GM20431 (cell line): Measurements from ENCODE around the gene BLM.
"Not testable (repeated sequence)": the region's sequence is repeated elsewhere in the genome, so short reads cannot be mapped to it uniquely, and the experiment has no call there.

Experiments
- in situ Hi-C: fragments of 300-500 bp; cut with MseI, MboI; formaldehyde crosslinking; loops from one replicate; pipeline ENCODE4 v1.15.0; 2020; ENCODE audit warnings: low sequenced_read_pairs; ENCODE audit not compliant: unreplicated experiment

The BLM gene

DNA sequence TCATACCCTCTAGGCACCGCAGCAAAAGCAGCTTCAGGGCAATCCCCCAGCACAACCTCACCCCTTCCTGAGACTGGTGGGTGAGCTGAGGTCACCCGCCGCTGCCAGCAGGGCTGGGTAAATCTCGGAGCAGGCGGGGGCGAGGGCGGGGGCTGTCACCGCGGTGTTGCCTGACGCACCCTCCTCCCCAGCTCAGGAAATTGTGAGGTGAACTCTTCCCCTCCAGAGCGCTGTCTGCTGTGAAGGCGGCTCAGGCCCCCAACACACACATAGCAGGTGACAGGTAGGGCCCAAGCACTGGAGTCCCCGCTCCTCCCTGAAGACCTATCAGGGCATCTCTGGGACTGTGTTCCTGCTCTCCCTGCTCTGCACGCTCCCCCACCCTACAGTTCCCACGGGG is 121.0 kb downstream of the BLM start:
- in situ Hi-C loops = no loop called here

DNA sequence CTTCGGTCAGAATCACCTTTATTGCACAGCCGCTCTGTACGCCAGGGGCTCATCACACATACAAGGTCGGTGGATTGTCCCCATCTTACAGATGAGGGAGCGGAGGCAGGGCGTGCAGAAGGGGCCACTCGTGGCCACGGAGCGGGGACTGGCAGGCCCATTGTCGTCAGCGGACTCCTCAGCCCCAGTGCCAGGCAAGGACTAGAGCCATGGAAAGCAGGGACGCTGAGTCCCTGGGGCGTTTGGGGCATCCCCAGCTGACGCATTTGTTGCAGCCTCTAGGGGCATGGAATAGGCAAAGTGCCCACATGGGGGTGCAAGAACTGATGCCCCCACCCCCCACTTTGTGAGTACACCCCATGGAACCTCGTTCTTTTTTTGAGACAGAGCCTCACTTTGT is 121.4 kb downstream of the BLM start:
- in situ Hi-C loops = no loop called here

DNA sequence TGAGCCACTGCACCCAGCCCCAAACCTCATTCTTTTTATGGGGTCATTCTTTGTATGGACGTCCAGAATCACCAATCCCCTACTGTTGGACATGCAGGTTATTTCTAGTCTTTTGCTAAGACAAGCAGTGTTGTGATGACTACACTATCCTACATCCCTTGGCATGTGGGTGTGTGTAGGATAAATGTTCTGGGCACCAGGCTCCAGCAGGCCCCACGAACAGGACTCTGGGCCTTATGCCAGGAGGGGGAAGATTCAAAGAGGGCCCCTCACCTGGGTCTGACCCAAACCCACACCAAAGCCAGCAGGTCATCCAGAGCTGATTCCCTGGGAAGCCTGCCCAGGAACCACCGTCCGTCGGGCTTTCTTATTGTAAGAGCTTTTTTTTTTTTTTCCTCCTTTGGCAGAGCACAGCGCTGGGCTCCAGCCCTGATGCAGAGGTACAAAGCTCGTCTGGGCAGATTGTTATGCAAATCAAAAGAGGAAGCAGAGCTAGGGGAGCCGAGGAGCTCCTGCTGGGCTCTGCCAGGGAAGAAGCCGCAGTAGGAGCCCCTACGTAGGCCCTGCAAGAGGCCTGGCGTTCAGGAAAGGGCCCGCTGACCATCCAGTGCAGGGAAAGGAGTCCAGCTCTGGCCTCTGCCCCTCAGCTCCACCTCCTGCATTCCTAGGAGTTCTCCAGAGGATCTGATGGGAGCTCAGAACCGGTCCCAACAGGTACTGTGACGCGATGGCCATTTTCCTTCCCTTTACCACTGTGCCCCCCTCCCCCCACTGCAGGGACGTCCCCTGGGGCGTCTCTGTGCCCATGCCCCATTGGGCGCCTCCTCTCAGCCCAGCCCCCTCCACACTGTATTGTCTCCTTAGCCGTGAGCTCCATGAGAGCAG is 122.3 kb downstream of the BLM start:
- in situ Hi-C loops = no loop called here

DNA sequence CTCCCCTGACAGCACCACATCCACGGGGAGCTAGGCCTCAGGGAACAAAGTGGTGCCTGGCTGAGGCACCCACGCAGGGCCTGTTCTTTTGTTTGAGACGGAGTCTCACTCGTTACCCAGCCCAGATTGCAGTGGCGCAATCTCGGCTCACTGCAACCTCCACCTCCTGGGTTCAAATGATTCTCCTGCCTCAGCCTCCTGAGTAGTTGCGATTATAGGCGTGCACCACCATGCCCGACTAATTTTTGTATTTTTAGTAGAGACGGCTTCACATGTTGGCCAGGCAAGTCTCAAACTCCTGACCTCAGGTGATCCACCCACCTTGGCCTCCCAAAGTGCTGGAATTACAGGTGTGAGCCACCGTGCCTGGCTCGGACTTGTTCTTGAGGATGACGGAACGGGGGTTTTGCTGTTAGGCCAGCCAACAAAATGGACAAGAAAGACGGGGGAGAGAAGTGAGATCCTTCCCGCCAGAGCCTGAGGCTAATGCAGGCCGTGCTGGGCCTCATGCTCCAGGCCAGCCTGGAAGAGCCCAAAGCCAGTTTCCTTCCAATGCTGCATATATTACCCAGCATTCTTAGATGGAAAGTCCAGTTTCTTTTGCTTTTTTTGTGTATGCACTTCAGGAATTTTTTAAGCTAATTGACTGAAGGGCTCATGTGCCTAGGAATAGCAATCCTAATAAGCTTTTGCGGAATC is 123.2 kb downstream of the BLM start:
- in situ Hi-C loops = no loop called here

DNA sequence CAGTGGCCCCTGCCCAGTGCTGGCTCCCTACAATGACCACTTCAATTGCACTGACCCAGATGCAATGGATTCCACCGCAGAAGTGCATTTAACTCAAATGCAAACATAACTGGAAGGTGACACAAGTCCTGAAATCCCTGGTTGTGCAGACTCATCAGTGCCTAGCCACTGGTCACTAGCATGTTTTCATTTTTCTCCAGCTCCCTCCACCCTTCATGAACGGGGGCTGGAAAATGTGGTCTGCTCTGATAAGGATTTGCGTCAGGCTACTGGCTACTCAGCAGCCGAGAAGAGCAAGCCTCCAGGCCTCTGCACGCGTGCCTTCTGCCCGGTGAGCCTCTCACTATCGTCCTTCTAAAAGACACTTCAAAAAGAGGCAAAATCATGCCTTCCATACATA is 123.8 kb downstream of the BLM start:
- in situ Hi-C loops = no loop called here

DNA sequence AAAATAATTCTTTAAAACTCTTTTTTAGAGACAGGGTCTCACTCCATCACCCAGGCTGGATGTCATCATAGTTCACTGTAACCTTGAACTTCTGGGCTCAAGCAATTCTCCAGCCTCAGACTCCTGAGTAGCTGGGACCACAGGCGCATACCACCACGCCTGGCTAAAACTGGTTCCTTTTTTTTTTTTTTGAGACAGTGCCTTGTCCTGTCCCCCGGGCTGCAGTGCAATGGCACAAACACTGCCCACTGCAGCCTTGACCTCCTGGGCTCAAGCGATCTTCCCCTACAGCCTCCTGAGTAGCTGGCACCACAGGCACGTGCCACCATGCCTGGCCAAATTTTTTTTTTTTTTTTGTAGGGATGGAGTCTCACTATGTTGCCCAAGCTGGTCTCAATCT is 127.5 kb downstream of the BLM start:
- in situ Hi-C loops = no loop called here

DNA sequence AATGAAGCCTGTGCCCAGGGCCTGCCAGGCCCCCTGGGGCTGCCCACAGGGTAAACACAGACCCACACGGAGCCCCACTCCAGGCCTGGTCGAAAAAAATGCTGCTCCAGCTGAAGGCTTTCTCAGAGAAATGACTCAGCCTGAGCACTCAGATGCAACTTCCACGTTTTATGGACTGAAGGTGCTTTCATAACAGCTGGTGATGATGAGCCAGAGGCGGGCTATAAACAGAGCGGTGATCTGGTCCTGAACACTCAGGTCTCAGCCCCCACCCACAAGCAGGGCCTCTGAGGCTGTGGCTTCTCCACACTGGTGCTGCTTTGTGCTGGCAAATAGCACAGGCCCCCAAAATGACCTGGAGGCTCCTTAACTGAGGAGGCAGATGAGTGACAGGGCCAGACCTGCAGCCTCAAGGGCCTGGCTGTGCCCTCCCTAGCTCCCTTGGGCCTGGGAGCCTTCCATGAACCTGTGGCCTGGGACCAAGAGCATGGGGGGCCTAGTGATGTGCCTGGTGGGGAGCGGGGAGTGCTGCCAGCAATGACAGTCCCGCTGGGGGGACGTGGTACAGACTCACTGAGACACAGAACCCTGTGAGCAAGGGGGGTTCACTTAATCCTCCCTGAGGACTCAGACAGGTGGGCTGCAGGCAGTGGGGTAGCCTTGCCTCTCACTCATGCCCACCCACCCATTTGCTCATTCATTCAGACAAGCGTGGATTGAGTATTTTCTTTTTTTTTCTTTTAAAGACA is 128.2 kb downstream of the BLM start:
- in situ Hi-C loops = no loop called here

DNA sequence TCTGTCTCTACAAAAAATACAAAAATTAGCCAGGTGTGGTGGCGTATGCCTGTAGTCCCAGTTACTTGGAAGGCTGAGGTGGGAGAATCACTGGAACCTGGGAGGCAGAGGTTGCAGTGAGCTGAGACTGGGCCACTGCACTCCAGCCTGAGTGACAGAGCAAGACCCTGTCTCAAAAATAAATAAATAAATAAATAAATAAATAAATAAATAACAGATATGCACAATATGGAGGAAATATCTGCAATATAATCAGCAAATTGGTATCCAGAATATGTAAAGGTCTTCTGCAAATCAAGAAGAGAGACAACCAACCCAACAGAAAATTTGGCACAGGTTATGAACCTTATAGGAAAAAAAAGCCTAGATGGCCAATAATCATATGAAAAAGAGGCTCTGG is 132.3 kb downstream of the BLM start:
- in situ Hi-C loops = not testable (repeated sequence)

DNA sequence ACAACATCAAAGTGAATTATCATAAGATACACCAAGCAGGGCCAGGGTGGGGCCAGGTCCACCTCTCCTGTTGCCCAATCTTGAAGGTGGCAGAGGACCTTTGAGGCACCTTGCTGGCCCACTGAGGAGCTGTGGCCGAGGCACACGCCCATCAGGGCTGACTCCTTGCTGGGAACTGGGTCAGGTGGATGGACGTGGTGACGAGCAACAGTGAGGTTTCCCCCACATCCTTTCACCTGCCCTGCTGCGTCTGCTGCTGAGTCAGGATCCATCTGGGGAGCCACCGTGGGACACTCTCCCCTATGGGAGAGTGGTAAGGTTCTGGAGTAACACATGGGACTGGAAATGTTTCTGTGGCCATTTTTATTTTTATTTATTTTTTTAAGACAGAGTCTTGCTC is 134.0 kb downstream of the BLM start:
- in situ Hi-C loops = no loop called here

DNA sequence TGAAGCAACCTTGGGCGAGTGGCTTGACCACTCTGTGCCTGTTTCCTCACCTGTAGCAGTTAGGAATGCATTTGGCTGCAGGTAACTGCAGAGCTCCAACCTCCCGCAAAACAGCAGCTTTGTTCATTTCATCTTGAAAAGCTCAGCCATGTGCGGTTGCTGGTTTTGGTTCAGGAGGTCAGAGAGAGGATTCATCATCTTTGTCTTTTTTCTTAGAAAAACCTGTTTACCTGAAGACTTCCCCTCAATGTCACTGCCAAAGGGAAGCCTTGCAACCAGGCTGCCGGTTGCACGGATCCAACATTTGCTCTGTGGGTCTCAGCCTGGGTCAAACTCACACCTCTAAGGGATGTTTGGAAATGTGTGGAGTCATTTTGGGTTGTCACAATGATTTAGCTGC is 134.8 kb downstream of the BLM start:
- in situ Hi-C loops = no loop called here

DNA sequence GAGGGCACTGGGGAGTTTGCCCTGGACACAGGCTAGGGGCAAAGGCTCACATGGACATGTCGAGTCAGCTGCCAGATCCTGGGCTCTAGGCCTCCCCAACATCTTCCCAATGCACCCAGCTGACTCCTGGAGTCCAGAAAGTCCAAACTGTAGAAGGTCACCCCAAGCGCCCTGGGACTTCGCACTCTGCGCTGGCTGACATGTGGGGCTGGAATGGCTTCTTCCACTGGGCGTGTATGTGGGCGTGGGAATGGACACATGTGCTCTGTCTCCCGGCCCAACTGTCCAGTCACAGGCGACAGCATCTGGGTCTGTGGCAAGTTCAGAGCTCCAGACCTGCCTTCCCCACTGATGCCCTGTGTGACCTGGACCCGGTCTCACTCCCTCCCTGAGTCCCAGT is 138.0 kb downstream of the BLM start:
- in situ Hi-C loops = no loop called here

DNA sequence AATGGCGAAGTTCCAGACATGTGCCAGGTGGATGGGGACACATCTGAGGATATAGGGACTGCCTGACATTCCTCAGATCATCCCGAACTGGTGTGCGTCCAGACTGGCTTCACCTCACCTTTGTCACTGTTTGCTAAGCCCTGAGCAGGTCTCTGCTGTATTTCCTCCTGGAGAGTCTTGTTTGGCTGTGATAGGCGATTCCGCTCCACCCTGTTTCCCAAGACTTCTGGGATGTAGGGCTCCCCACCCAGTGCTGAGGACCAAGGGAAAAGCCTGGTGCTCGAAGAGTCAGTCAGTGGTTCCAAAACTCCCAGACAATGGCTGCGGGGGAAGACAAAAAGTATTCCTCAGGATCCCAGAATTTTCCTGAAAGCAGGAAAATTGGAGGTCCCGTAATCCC is 140.2 kb downstream of the BLM start:
- in situ Hi-C loops = no loop called here

DNA sequence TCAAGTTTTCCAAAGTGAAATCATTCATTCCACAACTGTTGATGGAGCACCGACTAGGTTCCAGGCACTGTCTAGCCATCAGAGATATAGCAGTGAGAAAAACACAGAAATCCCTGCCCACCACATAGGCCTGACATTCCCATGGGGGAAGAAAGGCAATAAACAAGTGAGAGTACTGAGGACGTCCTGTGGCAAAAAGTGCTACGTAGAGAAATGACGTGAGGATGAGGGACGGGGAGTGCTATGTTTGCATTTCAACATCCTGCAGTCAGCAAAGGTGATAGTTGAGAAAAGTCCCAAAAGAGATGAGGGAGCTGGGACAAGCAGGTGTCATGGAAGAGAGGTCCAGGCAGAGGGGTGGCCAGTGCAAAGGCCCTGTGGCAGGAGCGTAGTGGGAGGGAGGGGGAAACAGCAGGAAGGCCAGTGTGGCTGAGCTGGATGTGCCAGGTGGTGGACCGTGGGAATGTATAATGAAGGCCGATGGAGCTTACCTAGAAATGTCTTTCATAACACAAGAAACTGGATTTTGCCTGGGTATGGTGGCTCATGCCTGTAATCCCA is 140.8 kb downstream of the BLM start:
- in situ Hi-C loops = no loop called here

DNA sequence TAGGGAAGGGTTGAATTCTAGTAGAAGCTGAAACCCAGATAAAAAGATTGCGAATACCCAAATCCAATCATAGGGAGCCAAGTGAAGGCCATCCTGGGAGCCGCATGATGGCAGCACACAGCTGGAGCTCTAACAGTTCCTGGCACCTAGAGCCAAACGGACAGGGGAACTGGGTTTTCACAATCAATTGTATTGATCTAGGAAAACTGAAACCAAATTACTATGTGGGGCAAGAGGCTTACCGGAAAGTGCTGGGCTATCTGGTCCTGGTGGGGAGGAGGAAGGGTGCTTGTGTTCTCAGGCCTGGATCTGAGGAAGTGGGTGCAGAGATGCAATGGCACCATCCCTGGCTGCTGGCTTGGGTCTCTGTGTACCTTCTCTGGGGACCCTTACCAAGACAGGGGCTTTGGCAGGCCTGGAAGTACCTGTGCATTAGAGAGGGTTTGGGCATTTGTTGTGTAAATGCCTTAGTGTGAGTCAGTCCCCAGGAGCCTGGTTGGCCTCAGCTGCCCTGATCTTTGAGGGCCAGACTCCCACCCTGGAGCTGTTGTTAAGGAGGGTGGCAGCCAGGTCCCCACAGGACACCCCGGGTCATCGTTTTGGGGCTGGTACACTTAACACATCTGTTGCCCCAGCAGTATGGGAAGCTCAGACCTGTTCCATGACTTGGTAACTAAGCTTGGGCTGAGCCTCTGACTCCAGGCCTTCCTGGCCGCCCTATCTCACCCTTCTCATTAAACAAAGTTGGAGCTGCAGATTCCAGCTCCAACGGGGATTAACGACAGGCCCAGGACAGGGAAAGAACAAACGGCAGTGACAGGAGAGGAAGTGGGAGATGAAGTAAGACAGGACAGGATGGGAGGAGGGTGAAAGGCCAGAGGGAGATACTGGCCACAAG is 142.3 kb downstream of the BLM start:
- in situ Hi-C loops = no loop called here

DNA sequence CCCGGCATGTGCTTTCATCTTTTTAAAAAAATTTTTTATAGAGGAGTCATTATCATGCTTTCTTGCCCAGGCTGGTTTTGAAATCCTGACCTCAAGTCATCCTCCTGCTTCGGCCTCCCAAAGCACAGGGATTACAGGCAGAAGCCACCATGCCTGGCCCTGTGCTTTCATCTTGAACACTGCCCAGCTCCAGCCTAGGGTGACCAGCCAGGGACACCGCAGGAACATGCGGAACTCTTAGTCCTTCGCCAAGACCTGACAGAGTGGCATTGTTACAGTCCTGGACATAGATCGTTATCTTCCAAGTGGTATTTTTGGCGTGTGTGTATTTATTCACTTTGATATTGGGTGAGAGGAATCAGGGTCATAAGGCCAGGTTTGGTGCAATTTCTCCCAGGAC is 143.3 kb downstream of the BLM start:
- in situ Hi-C loops = no loop called here

DNA sequence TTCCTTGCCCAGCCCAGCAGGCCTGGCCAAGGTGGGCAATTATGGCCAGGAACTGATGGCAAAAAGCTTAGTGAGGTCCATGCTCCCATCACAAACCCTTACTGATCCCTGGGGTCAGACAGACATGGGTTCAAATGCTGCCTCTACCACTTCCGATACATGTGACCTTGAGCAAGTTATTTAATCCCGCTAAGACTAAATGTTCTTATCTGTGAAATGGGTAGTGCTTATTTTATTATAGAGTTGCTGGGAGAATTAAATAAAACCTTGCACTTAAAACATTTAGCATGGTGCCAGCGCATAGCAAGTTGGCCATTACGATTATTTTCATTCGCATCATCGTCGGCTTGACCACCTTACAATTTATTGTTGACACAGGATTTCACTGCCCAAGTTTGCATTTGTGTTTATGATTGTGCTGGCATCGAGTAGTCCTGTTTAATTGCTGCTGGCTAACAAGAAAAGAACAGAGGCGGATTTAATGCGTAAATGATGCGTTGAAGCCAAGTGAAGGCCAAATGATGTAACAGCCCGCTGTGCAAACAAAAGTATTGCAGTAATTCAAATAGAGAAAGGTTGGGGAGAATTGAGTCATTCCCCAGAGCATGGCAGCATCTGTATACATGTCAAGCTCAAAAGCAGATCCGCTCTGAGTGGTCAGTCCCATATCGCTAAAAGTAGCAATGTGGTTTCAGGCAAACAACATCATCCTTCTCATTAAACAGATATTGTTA is 144.0 kb downstream of the BLM start:
- in situ Hi-C loops = no loop called here

DNA sequence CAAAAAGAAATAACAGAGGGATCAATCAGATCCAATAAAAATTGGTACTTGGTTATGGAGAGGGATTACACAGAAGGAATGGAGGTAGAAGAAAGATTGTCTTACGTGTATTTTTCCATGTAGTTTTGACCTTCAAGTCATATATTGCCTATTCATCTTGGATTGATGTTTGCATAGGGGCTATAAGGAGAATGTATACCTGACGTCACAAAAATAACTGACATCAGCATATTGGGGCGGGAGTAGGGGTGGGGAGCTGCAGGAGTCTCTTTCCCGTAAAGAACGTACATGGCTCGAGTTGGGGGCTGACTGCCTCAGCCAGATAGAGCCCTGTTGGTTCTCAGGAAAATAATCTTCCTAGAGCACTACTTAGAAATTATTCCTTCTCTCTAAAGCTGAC is 145.3 kb downstream of the BLM start:
- in situ Hi-C loops = no loop called here

DNA sequence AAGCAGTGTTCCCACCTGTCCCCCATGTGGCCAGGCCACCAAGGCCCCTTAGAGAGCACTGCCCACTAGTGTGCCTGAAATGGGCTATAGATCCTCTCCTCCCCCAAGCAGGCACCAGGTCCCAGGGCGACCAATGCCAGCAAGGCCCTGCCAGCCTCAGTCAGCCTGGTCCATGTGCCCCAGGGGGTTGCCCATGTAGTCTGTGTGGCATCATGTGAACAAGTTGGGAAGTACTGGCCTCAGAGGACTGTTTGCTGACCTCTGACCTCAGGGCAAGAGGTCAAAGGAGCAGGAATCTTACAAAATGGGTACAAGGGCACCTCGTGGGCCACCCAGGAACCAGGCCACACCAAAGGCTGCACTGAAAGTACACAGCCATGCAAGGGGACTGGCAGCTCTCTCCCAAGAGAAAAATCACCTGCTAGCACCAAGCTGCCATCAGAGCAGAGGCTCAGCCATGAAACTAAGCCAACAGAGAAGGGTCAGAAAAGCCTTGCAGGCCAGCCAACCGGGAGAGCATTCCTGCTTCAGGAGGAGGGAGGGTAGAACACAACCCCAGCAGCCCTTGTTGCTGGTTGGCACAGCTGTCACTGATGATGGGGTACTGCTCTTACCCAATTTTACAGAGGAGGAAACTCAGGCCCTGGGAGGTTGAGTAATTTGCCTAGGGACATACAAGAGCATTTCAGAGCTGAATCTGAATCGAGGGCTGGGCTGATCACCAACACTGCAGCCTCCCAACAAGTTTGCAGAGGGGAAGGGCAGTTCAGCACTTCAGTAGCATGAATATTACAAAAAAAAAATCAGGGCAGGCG is 146.0 kb downstream of the BLM start:
- in situ Hi-C loops = no loop called here
